Activated CD4-positive, alpha-beta T cell treated with anti-CD3 and anti-CD28 coated beads, Interleukin-2, Interleukin-4, amounts not matched to agents 100 ng/mL and 50 ng/mL, durations not matched to agents 16 hours and 8 hours (primary cell): Measurements from ENCODE around the gene DERL2.

Experiments
- DNase-seq: peaks from one replicate; pipeline ENCODE4 v3.0.0-alpha.2; 2020; ENCODE audit warnings: low spot score

Gene DERL2

DNA sequence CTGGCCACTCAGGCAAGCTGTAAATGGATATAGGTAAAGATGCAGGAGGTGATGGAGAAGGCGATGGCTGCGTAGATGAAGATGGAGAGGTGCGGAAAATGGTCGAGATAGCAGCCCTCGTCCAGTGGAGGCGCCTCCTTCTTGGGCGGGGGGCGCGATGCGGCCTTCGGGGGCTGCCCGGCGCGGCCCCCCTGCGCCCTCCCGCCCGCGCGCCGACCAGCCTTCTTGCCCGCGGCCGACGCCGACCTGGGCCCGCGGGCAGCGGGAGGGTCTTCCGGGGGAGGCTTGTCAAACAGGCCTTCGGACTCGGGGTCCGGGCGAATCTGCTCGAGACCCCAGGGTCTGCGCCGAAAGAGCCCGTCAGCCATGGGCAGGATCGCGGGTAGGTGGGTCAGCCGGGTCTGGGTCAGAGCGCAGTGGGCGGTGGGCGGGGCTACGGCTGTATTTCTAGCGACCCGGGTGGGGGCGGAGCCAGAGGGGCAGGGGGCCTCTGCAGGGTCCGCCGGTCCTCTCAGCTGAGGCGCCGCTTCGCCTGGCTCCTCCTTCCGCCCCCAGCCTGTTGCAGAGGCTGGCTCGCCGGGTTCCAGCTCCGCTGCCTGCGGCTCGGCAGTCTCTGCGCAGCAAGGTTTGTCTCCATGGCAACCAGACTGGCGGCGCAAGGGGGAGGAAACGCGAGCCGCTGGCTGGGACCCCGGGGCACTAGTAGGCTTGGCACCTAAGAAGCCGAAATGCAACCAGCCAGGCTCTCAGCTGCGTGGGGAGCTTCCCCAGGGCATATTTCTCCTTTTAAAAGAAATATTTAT is 14.8 kb upstream of the DERL2 start:
- peak; percentile 69 for DNase-seq

DNA sequence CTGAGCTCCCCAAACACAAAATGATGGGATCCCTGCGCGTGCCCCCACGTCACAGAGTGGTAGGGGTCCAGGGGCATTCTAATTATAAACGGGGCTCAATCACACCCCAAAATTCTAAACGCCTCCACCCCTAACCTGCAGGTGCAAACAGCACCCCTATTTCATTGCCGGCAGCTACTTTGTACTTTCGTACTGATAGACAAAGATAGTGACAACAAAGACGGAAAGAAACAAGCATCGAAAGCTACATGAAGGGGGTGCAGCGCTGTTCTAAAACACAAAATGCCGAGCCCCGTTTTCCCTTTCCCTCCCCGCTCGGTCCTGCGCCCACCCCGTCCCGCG is 14.2 kb upstream of the DERL2 start:
- DNase-seq: no peak

DNA sequence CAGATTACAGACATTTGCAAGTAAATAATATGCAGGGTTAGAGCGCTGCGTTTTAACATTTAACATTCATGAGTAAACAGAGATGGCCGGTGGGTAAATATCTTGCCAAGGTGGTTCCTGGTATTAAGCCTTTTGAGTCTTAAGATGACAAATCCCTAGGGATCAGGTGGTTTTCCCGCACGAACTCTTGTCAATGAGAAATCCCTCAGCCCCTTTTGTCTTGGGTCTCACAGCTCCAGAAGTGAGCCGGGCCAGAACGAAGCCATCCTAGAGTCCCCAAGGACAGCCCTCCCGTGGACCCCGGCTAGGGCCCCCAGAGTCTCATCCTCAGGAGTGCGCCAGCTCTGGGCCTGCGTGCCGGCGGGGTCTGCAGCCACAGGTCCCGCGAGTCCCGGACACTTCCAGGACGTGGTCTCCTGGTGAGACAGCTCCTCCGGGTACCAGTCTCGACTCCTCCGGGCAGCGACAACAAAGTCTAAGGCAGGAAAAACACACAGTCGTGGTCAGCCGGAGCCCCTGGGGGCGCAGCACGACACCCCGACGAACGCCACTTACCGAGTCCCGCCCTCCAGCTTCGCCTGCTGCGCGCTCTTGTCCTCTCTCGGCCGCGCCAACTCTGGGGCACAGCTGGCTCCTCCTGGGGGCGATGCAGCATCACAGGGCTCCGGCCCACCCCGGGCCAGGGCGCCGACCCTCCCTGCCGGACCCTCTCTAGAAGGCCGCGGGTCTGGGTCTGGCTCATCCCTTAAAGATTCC is 13.7 kb upstream of the DERL2 start:
- no peak for DNase-seq

GRCh38 chr17:5492970-5493369 is 7.0 kb upstream of the DERL2 start:
- no peak for DNase-seq

- no peak for DNase-seq
Measured at GRCh38 chr17:5488752-5489151, 2.8 kb upstream of the DERL2 start.

GRCh38 chr17:5486206-5487124 is 487 bp upstream of the DERL2 start, which contains the start of gene MIS12:
Gene MIS12, plus strand, starts transcription at chr17:5486566. Its CDS starts 2,297 bp downstream, at chr17:5488863.
- DNase-seq: peak; percentile 98

- DNase-seq: no peak
Measured at GRCh38 chr17:5481451-5481850, 4.5 kb downstream of the DERL2 start.

DNA sequence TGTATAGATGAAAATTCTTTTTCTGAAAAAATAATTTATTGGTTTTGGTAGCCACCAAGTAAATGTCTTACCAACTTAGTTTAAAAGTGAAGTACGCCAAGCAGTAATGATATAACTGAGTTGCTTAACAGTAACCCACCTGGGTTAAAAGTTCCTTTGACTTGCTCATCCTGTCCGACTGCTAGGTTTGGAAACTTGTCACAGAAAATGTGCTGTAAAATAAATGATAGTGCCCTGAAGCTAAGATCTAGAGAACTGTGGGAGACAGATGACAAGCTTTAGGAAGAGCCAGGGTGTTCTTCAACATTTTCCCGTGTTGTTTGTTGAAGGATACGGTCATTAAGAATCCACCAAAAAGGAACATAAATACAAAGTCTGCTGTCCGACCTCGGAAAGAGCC is 5.0 kb downstream of the DERL2 start:
- no peak for DNase-seq

GRCh38 chr17:5478992-5479391 is 7.0 kb downstream of the DERL2 start:
- DNase-seq: no peak

DNA sequence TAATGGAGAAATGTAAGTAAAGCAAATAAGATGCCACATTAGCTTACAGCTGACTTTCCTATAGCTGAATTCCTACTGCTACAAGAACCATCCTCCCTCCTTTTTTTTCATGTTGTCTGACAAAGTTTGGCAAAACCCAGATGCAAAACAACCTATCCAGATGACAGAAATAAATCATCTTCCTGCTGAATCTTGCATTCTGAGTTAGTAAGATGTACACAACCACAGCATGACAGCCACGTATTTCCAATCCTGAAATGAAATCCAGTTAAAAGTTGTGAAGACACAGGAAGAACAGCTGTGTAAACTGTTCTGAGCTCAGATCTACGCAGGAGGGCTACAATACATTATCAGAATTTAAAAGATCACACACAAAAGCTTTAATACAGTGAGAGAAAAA is 12.1 kb downstream of the DERL2 start:
- no peak for DNase-seq

GRCh38 chr17:5472511-5472910 is 13.5 kb downstream of the DERL2 start:
- DNase-seq: no peak

DNA sequence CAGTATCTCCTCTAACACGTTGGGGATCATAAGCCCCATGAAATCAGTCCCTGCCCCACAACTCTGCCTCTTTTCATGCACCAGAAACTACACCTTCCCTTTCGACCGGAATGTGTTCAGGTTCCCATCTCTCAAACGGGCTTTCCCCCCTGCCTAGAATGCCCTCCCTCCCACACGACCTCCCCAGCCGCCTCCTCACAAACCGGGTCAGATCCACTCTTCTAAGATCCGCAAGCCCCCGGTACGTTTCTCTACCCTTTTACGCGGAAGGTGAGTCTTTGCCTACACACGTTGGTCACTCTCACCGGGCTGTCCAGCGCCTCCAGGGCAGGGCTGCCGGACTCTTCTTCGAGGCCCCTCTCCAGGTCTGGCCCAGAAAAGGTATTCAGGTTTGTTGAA is 17.9 kb downstream of the DERL2 start:
- peak; percentile 16 for DNase-seq

GRCh38 chr17:5467416-5467815 is 18.6 kb downstream of the DERL2 start:
- DNase-seq: no peak

DNA sequence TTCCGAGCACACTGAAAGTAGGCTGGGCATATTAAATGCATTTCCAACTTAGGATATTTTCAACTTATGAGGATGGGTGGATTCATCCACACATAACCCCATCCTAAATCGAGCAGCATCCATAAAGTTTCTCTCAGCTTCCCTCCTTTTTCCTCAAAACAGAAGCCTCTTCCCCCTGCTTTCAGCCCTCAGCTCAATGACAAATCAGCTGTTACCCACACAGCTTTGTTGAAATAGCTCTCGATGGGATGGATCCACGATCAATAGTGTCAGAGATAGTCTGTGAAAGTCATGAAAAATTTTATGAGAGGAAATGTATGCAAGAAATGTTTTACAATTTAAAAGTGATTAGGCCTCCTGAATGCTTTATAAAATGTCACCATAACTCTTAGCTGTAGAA is 19.7 kb downstream of the DERL2 start:
- no peak for DNase-seq

DNA sequence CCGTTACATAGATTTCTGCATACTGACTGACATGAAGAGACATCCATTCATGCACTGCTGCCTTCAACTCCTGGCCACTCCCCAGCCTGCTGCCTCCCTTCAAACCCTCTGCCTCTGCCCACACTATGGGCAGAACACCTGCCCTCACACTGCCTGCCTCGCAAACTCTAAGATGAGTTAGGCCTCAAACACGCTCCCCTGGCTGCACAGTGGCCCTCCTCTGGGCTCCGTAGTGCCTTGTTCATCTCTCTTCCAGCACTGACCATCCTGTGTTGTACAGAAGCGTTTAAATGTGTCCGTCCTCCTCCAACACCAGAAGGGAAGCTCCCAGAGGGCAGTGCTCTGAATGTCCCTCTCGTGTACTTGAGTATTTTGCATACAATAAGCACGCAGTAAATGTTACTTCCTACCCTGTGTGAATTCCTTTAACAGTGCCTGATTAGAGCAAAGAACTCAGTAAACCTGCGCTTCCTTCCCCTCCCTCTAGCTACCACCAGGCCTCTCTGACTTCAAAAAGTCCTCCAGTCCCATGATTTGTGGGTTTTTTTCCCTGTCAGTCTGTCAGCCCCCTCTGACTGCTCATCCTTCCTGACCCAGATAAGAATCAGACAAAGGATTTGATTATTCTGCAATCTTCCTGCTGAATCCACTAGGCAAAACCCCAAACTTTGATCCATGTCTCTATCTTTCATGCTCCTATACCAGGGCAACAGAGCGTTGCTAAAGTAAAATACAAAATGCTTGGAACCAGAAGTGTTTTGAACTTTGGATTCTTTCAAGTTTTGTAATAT is 21.1 kb downstream of the DERL2 start:
- DNase-seq: no peak

GRCh38 chr17:5446786-5447185 is 39.2 kb downstream of the DERL2 start:
- DNase-seq: no peak

- DNase-seq: no peak
Measured at GRCh38 chr17:5444209-5444608, 41.8 kb downstream of the DERL2 start.

- DNase-seq: no peak
Measured at GRCh38 chr17:5443728-5444127, 42.2 kb downstream of the DERL2 start.

- no peak for DNase-seq
Measured at GRCh38 chr17:5439446-5439764, 46.6 kb downstream of the DERL2 start.

- DNase-seq: peak; percentile 93
Measured at GRCh38 chr17:5438716-5439445, 47.1 kb downstream of the DERL2 start, which contains the start of gene C1QBP. Gene C1QBP, minus strand, starts transcription at chr17:5439155. Its CDS starts 82 bp downstream, at chr17:5439073.

GRCh38 chr17:5437721-5438317 is 48.2 kb downstream of the DERL2 start:
- no peak for DNase-seq
